ENCODE data around the gene TSC22D3.

Gene TSC22D3

GRCh38 chrX:107742700-107743191 is 32.8 kb downstream of the TSC22D3 start:
- peak overlapping the region; percentile 9 for H3K4me3 ChIP-seq (ENCODE audit: control insufficient read depth, low read depth, low read length)
- no peak for DNase-seq (ENCODE audit: low read depth)
- TF ChIP-seq, protein P1, sequence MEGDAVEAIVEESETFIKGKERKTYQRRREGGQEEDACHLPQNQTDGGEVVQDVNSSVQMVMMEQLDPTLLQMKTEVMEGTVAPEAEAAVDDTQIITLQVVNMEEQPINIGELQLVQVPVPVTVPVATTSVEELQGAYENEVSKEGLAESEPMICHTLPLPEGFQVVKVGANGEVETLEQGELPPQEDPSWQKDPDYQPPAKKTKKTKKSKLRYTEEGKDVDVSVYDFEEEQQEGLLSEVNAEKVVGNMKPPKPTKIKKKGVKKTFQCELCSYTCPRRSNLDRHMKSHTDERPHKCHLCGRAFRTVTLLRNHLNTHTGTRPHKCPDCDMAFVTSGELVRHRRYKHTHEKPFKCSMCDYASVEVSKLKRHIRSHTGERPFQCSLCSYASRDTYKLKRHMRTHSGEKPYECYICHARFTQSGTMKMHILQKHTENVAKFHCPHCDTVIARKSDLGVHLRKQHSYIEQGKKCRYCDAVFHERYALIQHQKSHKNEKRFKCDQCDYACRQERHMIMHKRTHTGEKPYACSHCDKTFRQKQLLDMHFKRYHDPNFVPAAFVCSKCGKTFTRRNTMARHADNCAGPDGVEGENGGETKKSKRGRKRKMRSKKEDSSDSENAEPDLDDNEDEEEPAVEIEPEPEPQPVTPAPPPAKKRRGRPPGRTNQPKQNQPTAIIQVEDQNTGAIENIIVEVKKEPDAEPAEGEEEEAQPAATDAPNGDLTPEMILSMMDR (conservative IDR thresholded peaks at IDR 0.05; ENCODE audit: control insufficient read depth, insufficient read depth, low read depth, low read length) = no peak

GRCh38 chrX:107741404-107741790 is 34.2 kb downstream of the TSC22D3 start:
- DNase-seq (ENCODE audit: low read depth) = no peak
- H3K4me3 ChIP-seq (ENCODE audit: control insufficient read depth, low read depth, low read length) = no peak overlapping the region
- TF ChIP-seq, protein P1 (conservative IDR thresholded peaks at IDR 0.05; ENCODE audit: control insufficient read depth, insufficient read depth, low read depth, low read length) = no peak

- TF ChIP-seq, protein P1 (conservative IDR thresholded peaks at IDR 0.05; ENCODE audit: control insufficient read depth, insufficient read depth, low read depth, low read length) = no peak
- no peak for DNase-seq (ENCODE audit: low read depth)
- no peak overlapping the region for H3K4me3 ChIP-seq (ENCODE audit: control insufficient read depth, low read depth, low read length)
Measured at GRCh38 chrX:107739541-107739940, 36.0 kb downstream of the TSC22D3 start.

DNA sequence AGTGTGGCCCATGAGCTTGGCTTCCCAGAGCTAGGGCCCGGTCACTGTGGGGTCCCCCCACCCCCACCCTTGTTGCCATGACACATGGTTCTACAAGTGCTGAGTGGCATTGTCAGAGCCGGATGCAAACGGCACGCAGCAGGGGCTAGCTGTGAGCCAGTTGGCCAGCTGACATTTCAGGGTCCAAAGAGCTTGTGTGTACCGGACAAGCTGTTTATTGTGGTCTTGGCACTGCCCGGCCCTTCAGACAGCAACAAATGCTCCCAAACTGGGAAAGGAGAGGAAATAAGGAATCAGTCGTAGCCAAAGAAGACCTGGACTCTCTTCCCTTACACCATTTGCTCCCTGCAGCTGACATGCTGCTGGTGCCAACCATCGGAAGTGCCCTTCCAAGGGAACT is 36.8 kb downstream of the TSC22D3 start:
- H3K4me3 ChIP-seq (ENCODE audit: control insufficient read depth, low read depth, low read length) = no peak overlapping the region
- DNase-seq (ENCODE audit: low read depth) = no peak
- TF ChIP-seq, protein P1 (conservative IDR thresholded peaks at IDR 0.05; ENCODE audit: control insufficient read depth, insufficient read depth, low read depth, low read length) = no peak

DNA sequence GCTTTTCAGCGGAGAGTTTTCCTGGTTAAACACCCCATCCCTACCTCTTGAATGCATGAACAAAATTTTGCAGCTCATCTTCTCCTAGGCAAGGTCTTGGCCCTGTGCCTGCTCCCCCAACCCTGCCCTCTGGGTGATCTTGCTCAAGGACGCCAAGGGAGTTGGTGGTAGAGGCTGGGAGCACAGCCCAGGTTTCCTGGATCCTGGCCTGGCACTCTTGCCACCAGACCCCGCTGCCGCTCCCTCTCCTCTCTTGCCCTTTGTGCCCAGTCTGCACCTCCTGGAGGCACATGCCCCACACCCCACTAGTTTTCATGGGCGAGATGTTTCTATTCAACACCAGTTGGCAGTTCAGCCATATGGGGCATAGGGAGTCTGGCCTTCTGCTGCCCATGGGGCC is 37.3 kb downstream of the TSC22D3 start:
- TF ChIP-seq, protein P1 (conservative IDR thresholded peaks at IDR 0.05; ENCODE audit: control insufficient read depth, insufficient read depth, low read depth, low read length) = no peak
- DNase-seq (ENCODE audit: low read depth) = no peak
- H3K4me3 ChIP-seq (ENCODE audit: control insufficient read depth, low read depth, low read length) = no peak overlapping the region

- no peak for DNase-seq (ENCODE audit: low read depth)
Measured at GRCh38 chrX:107736781-107737531, 38.6 kb downstream of the TSC22D3 start.

More at GRCh38 chrX:107736781-107737531, 38.6 kb downstream of the TSC22D3 start:
- TF ChIP-seq, protein P1 (conservative IDR thresholded peaks at IDR 0.05; ENCODE audit: control insufficient read depth, insufficient read depth, low read depth, low read length) = no peak
- no peak overlapping the region for H3K4me3 ChIP-seq (ENCODE audit: control insufficient read depth, low read depth, low read length)
